Astrocyte of the spinal cord (primary cell): ENCODE results near the gene REELD1.

Experiments used
- DNase-seq: peaks from one replicate; pipeline ENCODE4 v3.0.0; 2011; ENCODE audit warnings: low read depth, low spot score
- H3K4me3 ChIP-seq: 2 replicates; pipeline ENCODE4 v1.5.1; 2011; ENCODE audit warnings: low read depth, mild to moderate bottlenecking, low read length, moderate library complexity
- in situ Hi-C: cut with HindIII; loops from 2 replicates; pipeline ENCODE4 v1.10.0; 2017; ENCODE audit warnings: low sequenced_read_pairs
- TF ChIP-seq, protein P1 (sequence below): IDR thresholded peaks from 2 replicates; pipeline ENCODE4 v1.5.1; 2012; ENCODE audit warnings: low read depth, mild to moderate bottlenecking, low read length, inconsistent platforms

Gene REELD1

DNA sequence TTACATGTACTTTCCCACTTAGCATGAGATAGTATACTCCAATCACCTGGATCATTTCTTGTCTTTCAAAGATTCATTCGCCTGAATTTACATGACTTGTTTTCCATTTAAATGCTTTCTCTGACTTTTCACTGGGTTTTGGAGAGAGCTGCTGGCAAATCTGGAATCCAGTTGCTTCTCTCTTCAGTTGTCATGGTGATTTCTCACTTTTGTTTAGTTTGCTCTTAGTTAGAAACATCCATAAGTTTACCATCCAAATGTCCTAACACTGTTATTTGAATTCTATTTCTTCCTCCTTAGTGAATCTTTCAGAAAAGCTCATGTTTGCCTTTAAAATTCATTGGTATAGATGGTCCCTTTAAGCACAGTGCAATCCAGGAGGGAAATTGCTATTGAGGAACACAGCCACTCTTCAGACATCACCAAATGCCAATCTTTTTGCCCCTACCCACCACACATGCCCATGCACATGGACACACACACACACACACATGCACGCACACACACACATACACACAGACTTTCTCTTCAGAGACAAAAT is 51.7 kb downstream of the REELD1 start:
- H3K4me3 ChIP-seq: no peak overlapping the region
- TF ChIP-seq, protein P1, sequence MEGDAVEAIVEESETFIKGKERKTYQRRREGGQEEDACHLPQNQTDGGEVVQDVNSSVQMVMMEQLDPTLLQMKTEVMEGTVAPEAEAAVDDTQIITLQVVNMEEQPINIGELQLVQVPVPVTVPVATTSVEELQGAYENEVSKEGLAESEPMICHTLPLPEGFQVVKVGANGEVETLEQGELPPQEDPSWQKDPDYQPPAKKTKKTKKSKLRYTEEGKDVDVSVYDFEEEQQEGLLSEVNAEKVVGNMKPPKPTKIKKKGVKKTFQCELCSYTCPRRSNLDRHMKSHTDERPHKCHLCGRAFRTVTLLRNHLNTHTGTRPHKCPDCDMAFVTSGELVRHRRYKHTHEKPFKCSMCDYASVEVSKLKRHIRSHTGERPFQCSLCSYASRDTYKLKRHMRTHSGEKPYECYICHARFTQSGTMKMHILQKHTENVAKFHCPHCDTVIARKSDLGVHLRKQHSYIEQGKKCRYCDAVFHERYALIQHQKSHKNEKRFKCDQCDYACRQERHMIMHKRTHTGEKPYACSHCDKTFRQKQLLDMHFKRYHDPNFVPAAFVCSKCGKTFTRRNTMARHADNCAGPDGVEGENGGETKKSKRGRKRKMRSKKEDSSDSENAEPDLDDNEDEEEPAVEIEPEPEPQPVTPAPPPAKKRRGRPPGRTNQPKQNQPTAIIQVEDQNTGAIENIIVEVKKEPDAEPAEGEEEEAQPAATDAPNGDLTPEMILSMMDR: no peak
- no peak for DNase-seq
- in situ Hi-C loops: no loop called here

DNA sequence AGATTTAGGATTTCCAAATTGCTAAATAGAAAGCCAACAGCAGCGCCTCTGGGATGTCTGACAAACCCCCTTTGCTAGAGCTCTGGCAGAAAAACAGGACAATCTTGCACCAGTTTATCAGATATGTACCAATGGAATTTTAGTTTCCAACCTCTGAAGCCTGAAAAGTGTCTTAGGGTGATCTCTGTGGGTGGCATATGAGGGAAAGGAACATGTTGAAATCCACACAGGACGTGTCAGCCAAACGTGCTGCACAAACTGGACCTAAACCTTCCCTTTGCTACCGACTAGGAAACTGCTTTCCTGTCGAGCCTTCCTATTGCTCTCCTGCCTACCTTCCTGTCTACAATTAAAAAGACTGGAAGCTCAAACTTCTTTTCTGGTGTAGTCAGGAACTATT is 53.5 kb downstream of the REELD1 start:
- TF ChIP-seq, protein P1: no peak
- H3K4me3 ChIP-seq: no peak overlapping the region
- in situ Hi-C loops: no loop called here
- DNase-seq: no peak

- no peak for DNase-seq
- no peak overlapping the region for H3K4me3 ChIP-seq
- in situ Hi-C loops: no loop called here
- TF ChIP-seq, protein P1: no peak
Observed at GRCh38 chr4:146269228-146269653, 54.9 kb downstream of the REELD1 start.

- no peak for DNase-seq
- H3K4me3 ChIP-seq: no peak overlapping the region
- TF ChIP-seq, protein P1: no peak
- in situ Hi-C loops: no loop called here
Observed at GRCh38 chr4:146271466-146271865, 57.1 kb downstream of the REELD1 start.

DNA sequence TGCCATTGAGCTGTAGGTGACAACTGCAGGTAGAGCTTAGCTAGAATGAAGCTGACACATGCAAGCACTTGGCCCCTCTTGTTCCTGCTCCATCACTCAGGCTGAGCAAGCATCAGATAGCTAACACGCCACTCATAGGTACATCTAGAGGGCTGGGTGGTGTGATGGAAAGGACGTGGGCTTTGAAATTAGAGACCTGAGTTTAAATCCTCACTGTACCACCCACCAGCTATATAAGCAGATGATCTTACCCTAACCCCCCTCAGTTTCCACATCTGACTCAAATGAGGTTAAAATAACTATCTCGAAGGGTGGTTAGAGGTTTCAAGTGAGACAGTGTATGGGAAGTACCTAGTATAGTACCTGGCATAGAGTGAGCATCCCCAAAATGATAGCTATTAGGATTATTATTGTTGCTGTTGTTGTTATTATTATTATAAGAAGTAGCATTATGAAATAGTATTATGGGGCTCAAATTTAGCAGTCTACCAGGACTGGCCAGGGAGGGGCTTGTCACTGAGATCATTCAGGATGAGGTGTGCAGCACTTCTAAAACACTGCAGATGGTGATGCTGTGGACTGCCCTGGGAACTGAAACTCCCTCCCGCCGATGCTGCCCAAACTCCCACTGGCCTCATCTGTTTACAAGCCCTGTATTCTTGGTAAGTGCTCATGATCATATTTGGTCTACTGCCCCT is 59.0 kb downstream of the REELD1 start:
- in situ Hi-C loops: no loop called here
- TF ChIP-seq, protein P1: no peak
- H3K4me3 ChIP-seq: no peak overlapping the region
- no peak for DNase-seq

GRCh38 chr4:146274774-146275173 is 60.4 kb downstream of the REELD1 start:
- in situ Hi-C loops: no loop called here
- no peak for DNase-seq
- H3K4me3 ChIP-seq: no peak overlapping the region
- TF ChIP-seq, protein P1: no peak
